HepG2 (cell line): ENCODE results near the gene GALNT17. TPM values are rescaled to one million over a fixed set of nuclear protein-coding genes. Genes with fewer than 3 reads are reported as not detected.

ENCODE experiments used
- ATAC-seq: fragments of 200-7000 bp; cut with Tn5 transposase; 3 replicates; pipeline ENCODE4 v1.9.1; 2020; ENCODE audit warnings: mild to moderate bottlenecking, moderate library complexity
- BruUV-seq: library from RNA; stranded (reverse); fragments of 400-500 nt; replicated peaks from 2 replicates; lab custom pipeline; 2021; lab: Mats Ljungman, UMichigan
- CTCF ChIA-PET: fragments of 300-600 bp; formaldehyde crosslinking; extraction: SDS; loops from one replicate; lab custom pipeline; 2021; ENCODE audit warnings: low total read pairs, inconsistent platforms, low intra/inter-chr PET ratio; lab: Yijun Ruan, JAX
- POLR2A ChIA-PET: fragments of 350-600 bp; sonication (Branson Sonifier 250); formaldehyde crosslinking; loops from one replicate; lab custom pipeline; 2020; ENCODE audit warnings: antibody characterized with exemption, inconsistent platforms; lab: Yijun Ruan, JAX
- DNase-seq: peaks from one replicate; pipeline ENCODE4 v3.0.0-alpha.2; 2015; ENCODE audit warnings: low spot score
- FAIRE-seq: peaks from 3 replicates; lab custom pipeline; 2011; peaks lifted over from hg19 to GRCh38; lab: Jason Lieb, UNC
- H2AFZ ChIP-seq: one replicate; pipeline ENCODE4 v1.6.1; 2011; ENCODE audit warnings: low read length, inconsistent platforms
- H3K27ac ChIP-seq: fragments of 300-600 bp; 3 replicates; pipeline ENCODE4 v1.8.0; 2011; ENCODE audit warnings: mixed run types, mild to moderate bottlenecking, mixed read lengths, low read length, inconsistent platforms; ENCODE audit not compliant: insufficient read depth; ENCODE audit errors: extremely low read length
- H3K27me3 ChIP-seq, 2 experiments: fragments of 200-600 bp in 1 of 2; 2 replicates in 1 of 2; 3 replicates in 1 of 2; pipeline versions ENCODE4 v1.6.0 to v1.8.0; 2011; ENCODE audit warnings: low read length in 2 of 2, mild to moderate bottlenecking in 2 of 2, moderate library complexity in 2 of 2, inconsistent platforms in 1 of 2; ENCODE audit not compliant: insufficient read depth in 2 of 2, control insufficient read depth in 1 of 2
- H3K36me3 ChIP-seq, 2 experiments: fragments of 200-600 bp in 1 of 2; replicated peaks in 1 of 2; 2 replicates in 1 of 2; 3 replicates in 1 of 2; pipeline versions ENCODE4 v1.5.1 to v1.8.0; 2011; ENCODE audit warnings: low read length in 2 of 2, inconsistent platforms in 1 of 2; ENCODE audit not compliant: insufficient read depth in 2 of 2, control insufficient read depth in 1 of 2
- H3K4me1 ChIP-seq: 2 replicates; pipeline ENCODE4 v1.5.1; 2012; ENCODE audit warnings: low read length, inconsistent platforms; ENCODE audit not compliant: insufficient read depth
- H3K4me2 ChIP-seq: 2 replicates; pipeline ENCODE4 v1.6.0; 2011; ENCODE audit warnings: low read depth, low read length, inconsistent platforms
- H3K4me3 ChIP-seq, 3 experiments: fragments of 200-600 bp in 1 of 3; sonication (generic), shearing (Covaris generic) in 1 of 3; replicated peaks in 1 of 3; 2 replicates each; pipeline ENCODE4 v1.5.1; 2011 to 2016; ENCODE audit warnings: low read length in 3 of 3, inconsistent platforms in 2 of 3, low read depth in 2 of 3, mild to moderate bottlenecking in 2 of 3, control low read depth in 1 of 3, mixed read lengths in 1 of 3; ENCODE audit not compliant: insufficient read depth in 1 of 3
- H3K79me2 ChIP-seq: one replicate; pipeline ENCODE4 v1.6.1; 2011; ENCODE audit warnings: low read length, inconsistent platforms; ENCODE audit not compliant: insufficient read depth
- H3K9ac ChIP-seq: 2 replicates; pipeline ENCODE4 v1.6.0; 2011; ENCODE audit warnings: mild to moderate bottlenecking, low read depth, low read length, inconsistent platforms; ENCODE audit not compliant: insufficient read depth
- H3K9me3 ChIP-seq: 2 replicates; pipeline ENCODE4 v1.5.1; 2012; ENCODE audit warnings: mild to moderate bottlenecking, low read length
- H4K20me1 ChIP-seq: 2 replicates; pipeline ENCODE4 v1.6.0; 2011; ENCODE audit warnings: inconsistent platforms, mild to moderate bottlenecking, low read length, moderate library complexity; ENCODE audit not compliant: insufficient read depth
- ISL2 ChIP-seq: sonication (generic); formaldehyde crosslinking; IDR thresholded peaks from 2 replicates; pipeline ENCODE4 v1.5.0; 2020; ENCODE audit warnings: missing genetic modification reagents
- PCBP1 ChIP-seq: fragments of 200-400 bp; formaldehyde crosslinking; IDR thresholded peaks from 2 replicates; pipeline ENCODE4 v1.6.1; 2017; ENCODE audit warnings: mild to moderate bottlenecking, low read depth, low read length, borderline replicate concordance
- RARA ChIP-seq: IDR thresholded peaks from 2 replicates; pipeline ENCODE4 v1.6.1; 2016; ENCODE audit warnings: missing genetic modification reagents, missing compliant biosample characterization
- RCOR2 ChIP-seq: IDR thresholded peaks from 2 replicates; pipeline ENCODE4 v1.6.1; 2016; ENCODE audit warnings: missing biosample characterization, missing genetic modification reagents
- SATB2 ChIP-seq: sonication (generic); formaldehyde crosslinking; IDR thresholded peaks from 2 replicates; pipeline ENCODE4 v1.5.0; 2020; ENCODE audit warnings: missing genetic modification reagents
- TBX2 ChIP-seq: sonication (generic); formaldehyde crosslinking; IDR thresholded peaks from 2 replicates; pipeline ENCODE4 v1.5.0; 2020; ENCODE audit warnings: missing genetic modification reagents, mild to moderate bottlenecking, borderline replicate concordance
- ZNF446 ChIP-seq: sonication (generic); formaldehyde crosslinking; IDR thresholded peaks from 2 replicates; pipeline ENCODE4 v1.5.0; 2020; ENCODE audit warnings: mild to moderate bottlenecking, missing genetic modification reagents
- ZNF747 ChIP-seq: sonication (generic); formaldehyde crosslinking; IDR thresholded peaks from 2 replicates; pipeline ENCODE4 v1.8.1; 2023; ENCODE audit warnings: missing genetic modification reagents, mild to moderate bottlenecking, borderline replicate concordance
- ZZZ3 ChIP-seq: sonication (generic); formaldehyde crosslinking; IDR thresholded peaks from 2 replicates; pipeline ENCODE4 v1.4.0; 2020; ENCODE audit warnings: missing genetic modification reagents, mild to moderate bottlenecking, borderline replicate concordance
- WGBS: methylation state at CpG from one replicate; pipeline ENCODE4 v1.1.6; 2017; ENCODE audit warnings: low lambda C conversion rate; 5-methylcytosine and 5-hydroxymethylcytosine counted together
- in situ Hi-C: cut with HindIII; loops from 2 replicates; pipeline ENCODE4 v1.10.0; 2017; ENCODE audit warnings: low pct_unique_long_range_greater_than_20kb; ENCODE audit not compliant: extremely low pct_ligation_motif_present
- intact Hi-C: fragments of 100-400 bp; cut with micrococcal nuclease; formaldehyde crosslinking; loops from one replicate; pipeline ENCODE4 v1.10.0; 2022; ENCODE audit not compliant: unreplicated experiment
- polyA plus RNA-seq, 8 experiments: library from polyadenylated mRNA; depleted of rRNA in 3 of 8; stranded (reverse) in 7 of 8; unstranded in 1 of 8; fragments of >200 nt; fragmentation: Illumina TruSeq in 4 of 8; extraction: Trizol in 4 of 8; gene quantifications; 2 replicates each; pipeline versions ENCODE4 v1.2.1 to v1.2.3, GENCODE V29; 2011 to 2016; ENCODE audit warnings: low read depth in 4 of 8, missing spikeins in 1 of 8, mixed read lengths in 1 of 8; ENCODE audit not compliant: insufficient read depth in 1 of 8
- total RNA-seq, 5 experiments: library from RNA; depleted of rRNA; stranded (reverse); fragments of >200 nt; fragmentation: Illumina TruSeq; extraction: Trizol; gene quantifications; 2 replicates each; pipeline ENCODE4 v1.2.3, GENCODE V29; 2016; ENCODE audit warnings: low read depth in 1 of 5
- TF ChIP-seq, protein P1 (sequence below): sonication (generic); formaldehyde crosslinking; IDR thresholded peaks from 2 replicates; pipeline ENCODE4 v1.5.1; 2020; ENCODE audit warnings: mild to moderate bottlenecking, missing genetic modification reagents, borderline replicate concordance

GALNT17 gene
- total and polyA plus RNA-seq, 2 of the 13 experiments (the other 11 are each of a cell fraction or from before 2014, with no cell fraction given): not detected

DNA sequence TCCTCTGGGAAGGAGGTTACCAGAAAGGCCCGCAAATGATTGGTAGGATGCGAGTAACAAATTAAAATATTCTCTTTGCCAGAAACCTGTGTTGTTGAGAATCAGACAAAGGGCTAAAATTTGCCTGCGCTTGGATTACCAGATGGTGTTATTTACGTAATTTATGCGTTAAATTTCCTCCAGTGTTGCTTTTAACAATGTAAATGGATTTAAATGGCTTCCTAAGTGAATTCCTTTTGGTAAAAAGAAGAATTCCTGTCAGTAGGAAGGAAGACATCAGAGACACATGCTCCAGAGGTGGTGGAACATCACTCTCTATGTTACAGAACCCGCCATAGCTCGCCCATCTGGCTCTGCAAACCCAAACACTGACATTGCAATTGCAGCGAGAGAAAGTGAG lies 520.6 kb downstream of the GALNT17 start:
- POLR2A ChIA-PET: no interaction called here
- 13% methylated on average over 8 of the region's 8 CpGs for WGBS
- Histone ChIP-seq H3K4me2 (no peak overlapping the region), H3K27me3 (no peaks in the 10 kb centered on the region), H3K36me3 (no peaks in the 10 kb centered on the region), H3K9ac (no peak overlapping the region), H3K4me3 (no peak overlapping the region), H2AFZ (no peak overlapping the region), H4K20me1 (no peaks in the 10 kb centered on the region), H3K79me2 (no peaks in the 10 kb centered on the region), H3K27ac (no peak overlapping the region), H3K4me1 (no peaks in the 10 kb centered on the region), H3K9me3 (peaks cover 28% of the 10 kb centered on the region)
- DNase-seq (no peak), FAIRE-seq (no peak), ATAC-seq (no peak)
- TF ChIP-seq ZZZ3 (no peak), ZNF747 (no peak)
- CTCF ChIA-PET: no interaction called here
- in situ Hi-C loops (no loop called here), intact Hi-C loops (no loop called here)
- BruUV-seq: no TSS peak

DNA sequence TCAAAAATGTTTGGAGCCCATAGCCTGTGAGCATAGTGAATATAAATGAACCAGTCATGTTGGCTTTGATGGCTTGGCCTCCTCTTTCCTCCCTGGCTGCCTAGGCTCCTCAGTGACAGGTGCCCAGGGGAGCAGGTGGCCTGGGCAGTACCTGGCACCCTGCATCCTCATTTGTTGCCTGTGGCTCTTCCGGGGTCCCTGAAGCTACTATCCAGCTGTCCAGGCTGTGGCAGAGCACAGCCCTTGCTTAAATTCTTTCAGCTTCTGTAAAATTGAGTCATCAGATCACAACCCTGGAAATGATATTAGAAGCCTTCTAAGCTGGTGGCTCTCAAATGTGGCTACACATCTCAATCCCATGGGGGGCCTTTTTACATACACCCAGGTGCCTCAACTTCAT lies 525.4 kb downstream of the GALNT17 start:
- POLR2A ChIA-PET: no interaction called here

More for the DNA sequence above, 525.4 kb downstream of the GALNT17 start:
- Histone ChIP-seq H3K9ac (no peak overlapping the region), H3K4me1 (no peaks in the 10 kb centered on the region), H2AFZ (no peak overlapping the region), H3K27me3 (no peaks in the 10 kb centered on the region), H3K36me3 (no peaks in the 10 kb centered on the region), H4K20me1 (no peaks in the 10 kb centered on the region), H3K4me3 (no peak overlapping the region), H3K9me3 (0 out of 2 replicates have a peak, but pooled peaks cover 2% of the 10 kb centered on the region), H3K79me2 (no peaks in the 10 kb centered on the region), H3K27ac (no peak overlapping the region), H3K4me2 (no peak overlapping the region)
- no peak for FAIRE-seq
- TF ChIP-seq PCBP1 (no peak), RARA (CRISPR knock-in tag) (no peak), ISL2 (CRISPR knock-in tag) (no peak), TBX2 (no peak), SATB2 (CRISPR knock-in tag) (no peak), RCOR2 (CRISPR knock-in tag) (no peak), ZNF446 (CRISPR knock-in tag) (no peak)
- TF ChIP-seq, protein P1, sequence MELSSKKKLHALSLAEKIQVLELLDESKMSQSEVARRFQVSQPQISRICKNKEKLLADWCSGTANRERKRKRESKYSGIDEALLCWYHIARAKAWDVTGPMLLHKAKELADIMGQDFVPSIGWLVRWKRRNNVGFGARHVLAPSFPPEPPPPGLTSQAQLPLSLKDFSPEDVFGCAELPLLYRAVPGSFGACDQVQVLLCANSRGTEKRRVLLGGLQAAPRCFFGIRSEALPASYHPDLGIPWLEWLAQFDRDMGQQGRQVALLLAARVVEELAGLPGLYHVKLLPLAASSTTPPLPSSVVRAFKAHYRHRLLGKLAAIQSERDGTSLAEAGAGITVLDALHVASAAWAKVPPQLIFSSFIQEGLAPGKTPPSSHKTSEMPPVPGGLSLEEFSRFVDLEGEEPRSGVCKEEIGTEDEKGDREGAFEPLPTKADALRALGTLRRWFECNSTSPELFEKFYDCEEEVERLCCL (CRISPR knock-in tag): no peak
- no peak for DNase-seq
- intact Hi-C loops (no loop called here), in situ Hi-C loops (no loop called here)
- WGBS: 0% methylated on average over 1 of the region's 1 CpG
- no peak for ATAC-seq
- CTCF ChIA-PET: no interaction called here
- BruUV-seq: no TSS peak
